OCI-LY7 (cell line): ENCODE measurements around the gene RETREG2.

ENCODE experiments used
- CTCF ChIP-seq: fragments of 200-600 bp; sonication (generic); conservative IDR thresholded peaks from 2 replicates; pipeline ENCODE4 v1.5.1; 2014; ENCODE audit warnings: mild to moderate bottlenecking, antibody characterized with exemption, low read length, moderate library complexity, mixed read lengths
- EZH2phosphoT487 ChIP-seq: fragments of 200-600 bp; sonication (generic); IDR thresholded peaks from 2 replicates; pipeline ENCODE4 v1.6.1; 2018; ENCODE audit warnings: low read depth, borderline replicate concordance, mild to moderate bottlenecking, mixed run types, antibody characterized with exemption, low read length, moderate library complexity, mixed read lengths

- TF ChIP-seq CTCF, result no peak
- TF ChIP-seq EZH2phosphoT487, result no peak
Measured at GRCh38 chr2:219205165-219205538, 27.1 kb downstream of the RETREG2 start.
